ENCODE results near the gene CNOT4.
"Not testable (repeated sequence)": the region's sequence is repeated elsewhere in the genome, so short reads cannot be mapped to it uniquely, and the experiment has no call there.

Gene CNOT4

GRCh38 chr7:135447748-135448147 is 62.2 kb downstream of the CNOT4 start:
- DNase-seq, result no peak

- DNase-seq, result no peak
Observed at GRCh38 chr7:135445690-135446089, 64.2 kb downstream of the CNOT4 start.

- not testable (repeated sequence) for DNase-seq
Observed at GRCh38 chr7:135445266-135445665, 64.6 kb downstream of the CNOT4 start.

GRCh38 chr7:135441791-135442190 is 68.1 kb downstream of the CNOT4 start:
- no peak for DNase-seq

- DNase-seq, result no peak
Observed at GRCh38 chr7:135434047-135434446, 75.9 kb downstream of the CNOT4 start.

DNA sequence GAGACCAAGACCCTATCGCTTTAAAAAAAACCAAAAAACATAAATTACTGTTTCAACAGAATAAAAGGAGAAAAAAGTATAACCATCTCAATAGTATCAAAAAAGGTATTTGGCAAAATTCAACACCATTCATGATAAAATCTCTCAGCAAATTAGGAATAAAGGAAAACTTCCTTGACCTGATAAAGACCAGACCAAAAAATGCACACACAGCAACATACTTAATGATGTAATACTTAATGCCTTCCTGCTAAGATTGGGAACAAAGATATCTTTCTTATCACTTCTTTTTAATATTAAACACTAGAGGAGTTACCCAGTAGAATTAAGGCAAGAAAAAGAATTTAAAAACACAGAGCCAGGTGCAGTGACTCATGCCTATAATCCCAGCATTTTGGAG is 79.3 kb downstream of the CNOT4 start:
- no peak for DNase-seq

DNA sequence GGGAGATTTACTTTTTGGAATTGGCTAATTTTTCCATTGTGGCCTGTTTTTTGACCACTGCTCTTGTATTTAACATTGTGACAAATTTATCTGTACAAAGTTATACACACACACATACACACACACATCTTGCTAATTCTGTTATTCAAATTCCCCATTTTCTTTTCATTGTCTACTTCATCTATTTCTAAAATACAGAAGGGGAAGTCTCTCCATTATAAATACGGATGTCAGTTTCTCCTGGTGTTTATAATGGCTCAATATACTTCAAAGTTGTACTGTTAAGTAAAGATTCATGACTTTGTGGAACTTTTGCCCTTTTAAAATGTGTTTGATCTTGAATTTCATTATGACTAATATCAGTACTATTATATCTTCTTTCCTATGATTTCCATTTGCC is 81.0 kb downstream of the CNOT4 start:
- no peak for DNase-seq

DNA sequence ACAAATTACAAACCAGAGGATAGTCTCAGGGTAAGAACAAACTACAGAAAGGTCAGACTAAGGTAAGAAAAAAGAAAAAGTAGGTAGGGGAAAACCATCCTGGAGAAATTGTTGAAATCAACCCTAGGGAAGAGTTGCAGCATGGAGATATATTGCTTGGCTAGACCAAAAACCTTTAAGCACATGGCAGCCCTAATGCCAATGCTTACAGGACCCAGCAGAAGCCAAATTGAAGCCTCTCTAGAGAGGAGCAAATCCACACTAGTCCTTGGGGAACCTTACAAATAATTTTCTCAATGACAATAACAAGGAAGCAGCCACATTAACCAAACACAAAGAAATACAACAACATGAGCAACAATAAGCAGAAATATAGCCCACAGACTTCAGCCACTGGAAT is 81.9 kb downstream of the CNOT4 start:
- DNase-seq, result no peak

GRCh38 chr7:135427166-135427565 is 82.7 kb downstream of the CNOT4 start:
- DNase-seq, result no peak

- no peak for DNase-seq
Observed at GRCh38 chr7:135425036-135425435, 84.9 kb downstream of the CNOT4 start.

DNA sequence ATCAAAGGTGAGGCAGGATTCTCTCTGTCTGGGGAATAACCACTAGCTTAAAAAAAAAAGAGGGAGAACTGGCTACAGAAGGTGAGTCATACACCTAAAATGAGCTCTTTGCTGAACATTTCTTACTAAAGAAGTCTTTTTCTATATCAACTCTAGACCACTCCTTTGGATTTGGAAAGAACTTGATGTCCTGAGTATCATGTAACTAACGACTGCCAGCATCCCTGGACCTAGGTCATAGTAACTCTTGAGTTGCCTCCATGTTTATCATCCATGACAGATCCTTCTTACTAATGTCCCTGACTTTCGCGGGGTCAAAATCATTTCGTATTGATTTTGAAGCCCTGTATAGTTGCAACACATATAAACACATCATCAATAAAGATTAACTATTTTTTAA is 89.1 kb downstream of the CNOT4 start:
- DNase-seq, result no peak

GRCh38 chr7:135416431-135416830 is 93.5 kb downstream of the CNOT4 start:
- DNase-seq, result no peak

DNA sequence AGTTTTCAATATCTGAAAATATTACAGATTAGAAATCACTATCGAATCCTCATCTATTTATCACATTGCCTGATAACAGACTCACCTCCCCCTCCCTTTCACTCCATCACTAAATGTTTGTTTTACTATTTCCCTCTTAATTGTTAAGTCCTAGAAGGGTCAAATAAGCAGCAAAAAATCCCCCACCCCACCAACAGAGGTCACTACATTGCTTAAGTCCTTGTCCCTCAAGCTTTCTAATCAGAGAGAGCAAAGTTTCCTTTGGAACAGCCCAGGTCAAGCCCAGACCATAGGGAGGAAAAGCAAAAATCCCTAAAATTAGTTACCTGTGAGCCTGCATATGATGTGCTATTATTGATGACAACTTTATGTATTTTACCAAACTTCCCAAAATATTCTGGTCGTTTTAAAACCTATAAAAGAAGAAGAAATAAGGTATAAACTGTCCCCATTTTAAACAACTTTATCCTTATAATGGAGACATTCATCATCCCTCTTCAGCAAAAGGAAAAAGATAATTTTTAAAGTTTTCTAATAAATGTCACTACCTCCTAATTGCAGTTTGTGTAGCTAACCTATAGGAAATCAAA is 95.0 kb downstream of the CNOT4 start:
- peak; percentile 4 for DNase-seq

- no peak for DNase-seq
Observed at GRCh38 chr7:135414208-135414607, 95.7 kb downstream of the CNOT4 start.

DNA sequence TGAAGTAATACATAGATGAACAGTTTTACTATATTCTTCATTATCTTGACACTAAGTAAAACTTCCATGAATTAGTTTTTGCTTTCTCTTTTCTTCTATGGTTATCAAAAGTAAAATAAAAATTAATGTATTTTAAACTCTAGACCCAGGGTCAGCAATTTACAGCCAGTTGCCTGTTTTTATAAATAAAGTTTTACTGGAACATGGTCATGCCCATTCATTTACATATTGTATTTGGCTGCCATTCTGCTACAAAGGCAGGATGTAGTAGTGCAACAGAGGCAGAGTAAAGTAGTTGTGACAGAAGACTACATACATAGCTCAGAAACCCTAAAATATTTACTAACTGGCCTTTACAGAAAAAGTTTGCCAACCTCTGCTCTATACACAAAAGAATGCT is 98.8 kb downstream of the CNOT4 start:
- no peak for DNase-seq

DNA sequence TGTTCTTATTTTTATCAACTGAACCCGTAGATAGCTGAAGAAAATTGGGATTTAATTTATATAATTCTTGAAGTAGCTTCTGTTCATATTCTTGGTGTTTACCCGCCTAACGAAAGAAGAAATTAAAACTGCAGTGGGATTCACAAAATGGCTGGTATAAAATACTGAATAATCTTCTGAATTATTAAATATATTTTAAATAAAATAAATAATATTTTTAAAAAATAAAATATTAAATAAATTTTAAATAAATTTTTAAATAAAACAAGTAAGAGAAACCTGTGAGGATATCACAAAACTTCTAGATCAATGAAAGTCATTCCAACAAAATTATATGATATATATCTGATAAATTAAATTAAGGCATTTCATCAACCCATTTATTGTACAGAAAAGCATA is 99.4 kb downstream of the CNOT4 start:
- no peak for DNase-seq

GRCh38 chr7:135409845-135410542 is 99.9 kb downstream of the CNOT4 start:
- no peak for DNase-seq

DNA sequence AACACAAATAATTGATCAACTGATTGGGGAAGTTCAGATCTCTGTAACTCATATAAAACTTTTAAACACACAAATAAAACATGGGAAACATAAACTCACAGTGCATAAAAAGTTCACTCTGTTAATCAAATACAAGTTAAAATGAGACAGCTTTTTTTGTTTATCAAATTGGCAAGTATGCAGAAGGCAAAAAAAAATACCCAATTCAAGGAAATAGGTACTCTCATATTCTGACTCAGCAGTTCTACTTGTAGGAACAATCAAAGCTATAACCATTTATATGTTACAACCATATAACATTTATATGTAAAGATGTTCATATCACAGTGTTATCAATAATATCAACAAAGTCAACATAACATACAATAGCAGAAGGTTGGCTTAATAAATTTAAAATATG is 102.0 kb downstream of the CNOT4 start:
- DNase-seq, result no peak

GRCh38 chr7:135406918-135407317 is 103.0 kb downstream of the CNOT4 start:
- DNase-seq, result no peak

- no peak for DNase-seq
Observed at GRCh38 chr7:135405969-135406368, 103.9 kb downstream of the CNOT4 start.

GRCh38 chr7:135403302-135403701 is 106.6 kb downstream of the CNOT4 start:
- DNase-seq, result no peak

DNA sequence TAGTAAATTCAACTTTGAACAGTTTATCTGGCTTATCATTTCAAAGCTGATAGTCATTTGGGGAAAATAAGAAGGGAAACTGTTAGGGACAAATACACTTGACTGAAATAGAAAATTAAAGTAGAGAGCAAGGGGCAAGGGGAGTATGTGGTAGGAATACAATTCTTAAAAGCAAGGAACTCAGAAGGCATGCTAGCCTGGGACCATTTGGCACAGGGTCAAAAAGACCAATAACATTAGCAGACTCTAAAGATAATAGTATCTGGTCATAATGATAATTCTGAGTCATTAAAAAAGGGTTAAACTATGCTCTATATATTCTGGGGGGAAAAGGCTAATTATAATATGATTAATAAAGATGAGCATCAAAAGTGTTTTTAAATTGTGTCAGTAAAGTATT is 112.2 kb downstream of the CNOT4 start:
- DNase-seq, result no peak

DNA sequence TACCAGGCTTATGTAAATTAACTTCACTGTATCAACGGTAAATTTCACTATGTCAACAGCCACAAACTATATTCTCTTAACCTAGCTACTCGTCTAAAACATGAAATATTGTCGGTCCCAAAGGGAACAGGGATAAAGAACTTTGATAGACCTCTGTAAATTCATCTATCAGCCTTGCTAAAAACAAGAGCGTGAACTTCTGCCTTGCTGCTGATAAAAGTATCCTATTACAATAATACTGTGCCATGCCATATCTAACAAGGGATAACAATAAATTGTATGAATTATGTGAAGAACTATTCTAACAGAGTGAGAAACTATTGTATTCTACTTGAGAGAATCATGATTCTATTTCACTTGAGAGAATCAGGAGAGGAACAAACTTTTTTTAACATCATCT is 117.2 kb downstream of the CNOT4 start:
- DNase-seq, result no peak

DNA sequence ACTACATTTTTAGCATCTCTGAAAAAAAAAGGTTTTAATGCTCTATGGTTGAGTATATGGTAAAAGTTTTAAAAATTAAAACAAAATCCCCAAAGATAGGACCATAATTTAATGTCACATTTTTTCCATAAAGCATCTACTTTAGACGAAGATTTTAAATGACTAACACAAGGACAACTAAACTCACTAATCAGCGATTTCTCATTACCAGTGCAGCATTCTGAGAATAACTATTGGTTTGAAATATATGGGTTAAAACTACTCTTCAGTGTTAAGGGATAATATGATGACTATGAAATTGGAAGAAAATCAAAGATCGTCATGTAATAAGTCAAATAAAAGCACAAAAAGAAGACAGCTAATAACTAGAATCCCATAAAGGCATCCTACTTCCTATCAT is 118.4 kb downstream of the CNOT4 start:
- DNase-seq, result no peak

- no peak for DNase-seq
Observed at GRCh38 chr7:135390829-135391228, 119.1 kb downstream of the CNOT4 start.

Measured in NCI-H1694 treated with DMSO at 0.1 percent for 48 hours (cell line).